Suppressor macrophage treated with lipopolysaccharide for 4 hours (primary cell): ENCODE measurements around the gene NOG.
A peak's percentile ranks its signal among the peaks of the same experiment; 100 is the strongest.

ENCODE experiments used
- DNase-seq: peaks from one replicate; pipeline ENCODE4 v3.0.0-alpha.2; 2020

NOG gene

GRCh38 chr17:56593646-56594319 lies at the start of gene NOG:
Gene NOG, plus strand, starts transcription at chr17:56593699. Its CDS starts 525 bp downstream, at chr17:56594224.
- peak; percentile 73 for DNase-seq

GRCh38 chr17:56545106-56545505 lies 48.4 kb upstream of the NOG start:
- DNase-seq = no peak

- DNase-seq = no peak
These were observed 47.6 kb upstream of the NOG start for GRCh38 chr17:56545930-56546329.

- no peak for DNase-seq
These were observed 44.8 kb upstream of the NOG start for GRCh38 chr17:56548661-56549060.

GRCh38 chr17:56549501-56549900 lies 44.0 kb upstream of the NOG start:
- DNase-seq = no peak

GRCh38 chr17:56557682-56558081 lies 35.8 kb upstream of the NOG start:
- DNase-seq = no peak

GRCh38 chr17:56558088-56558487 lies 35.4 kb upstream of the NOG start:
- DNase-seq = no peak

GRCh38 chr17:56570199-56570598 lies 23.3 kb upstream of the NOG start:
- DNase-seq = no peak

GRCh38 chr17:56571456-56571855 lies 22.0 kb upstream of the NOG start:
- no peak for DNase-seq

- DNase-seq = no peak
These were observed 16.2 kb upstream of the NOG start for GRCh38 chr17:56577190-56577842.

GRCh38 chr17:56577843-56578204 lies 15.7 kb upstream of the NOG start:
- no peak for DNase-seq

- DNase-seq = no peak
These were observed 11.6 kb upstream of the NOG start for GRCh38 chr17:56581635-56582627.

- no peak for DNase-seq
These were observed 9.7 kb upstream of the NOG start for GRCh38 chr17:56583772-56584171.

GRCh38 chr17:56587298-56587697 lies 6.2 kb upstream of the NOG start:
- no peak for DNase-seq

- DNase-seq = peak; percentile 74
These were observed 913 bp upstream of the NOG start for GRCh38 chr17:56592487-56593085.

- peak; percentile 34 for DNase-seq
These were observed 333 bp upstream of the NOG start for GRCh38 chr17:56593086-56593645.

- DNase-seq = no peak
These were observed 1.0 kb downstream of the NOG start for GRCh38 chr17:56594320-56595107.

- DNase-seq = no peak
These were observed 1.6 kb downstream of the NOG start for GRCh38 chr17:56595108-56595418.

GRCh38 chr17:56595831-56596690 lies 2.6 kb downstream of the NOG start:
- DNase-seq = no peak

GRCh38 chr17:56596691-56597494 lies 3.4 kb downstream of the NOG start:
- DNase-seq = no peak
